NT2/D1 (cell line): Measurements from ENCODE around the gene MRPS10.

Source experiments
- SUZ12 ChIP-seq: IDR thresholded peaks from 2 replicates; pipeline ENCODE4 v1.6.1; 2011; ENCODE audit not compliant: insufficient read length, insufficient read depth; ENCODE audit errors: extremely low read depth
- YY1 ChIP-seq: IDR thresholded peaks from 2 replicates; pipeline ENCODE4 v1.6.1; 2011; ENCODE audit not compliant: insufficient read length, insufficient read depth
- ZNF274 ChIP-seq: IDR thresholded peaks from 2 replicates; pipeline ENCODE4 v1.6.1; 2011; ENCODE audit warnings: mild to moderate bottlenecking, low read depth, low read length

GRCh38 chr6:42217519-42218367 is at the start of gene MRPS10:
- TF ChIP-seq ZNF274 (no peak), YY1 (peak; percentile 90), SUZ12 (no peak)
